CD4-positive, alpha-beta T cell (primary cell): ENCODE results near the gene OPRM1. TPM values are rescaled to one million over a fixed set of nuclear protein-coding genes. Genes with fewer than 3 reads are reported as not detected.

ENCODE experiments used
- ATAC-seq: fragments of 200-7000 bp; cut with Tn5 transposase; one replicate; pipeline ENCODE4 v1.10.0; 2022; ENCODE audit warnings: mild to moderate bottlenecking; ENCODE audit not compliant: poor library complexity
- CTCF ChIA-PET: fragments of 350-600 bp; sonication (Branson Sonifier 250); formaldehyde crosslinking; loops from one replicate; lab custom pipeline; 2021; ENCODE audit warnings: antibody characterized with exemption, inconsistent platforms; lab: Charles Lee
- POLR2A ChIA-PET: fragments of 350-600 bp; sonication (Branson Sonifier 250); formaldehyde crosslinking; loops from one replicate; lab custom pipeline; 2021; ENCODE audit warnings: antibody characterized with exemption, inconsistent platforms; lab: Charles Lee
- DNase-seq, 14 experiments: peaks; one replicate each; pipeline ENCODE4 v3.0.0-alpha.2; 2013 to 2020; ENCODE audit warnings: mixed read lengths in 2 of 14
- H3K27ac ChIP-seq, 2 donors: one replicate each; pipeline versions ENCODE4 v1.5.1 to v1.7.0; 2013; ENCODE audit warnings: low read length in 2 of 2, low read depth in 1 of 2, mild to moderate bottlenecking in 1 of 2
- H3K27me3 ChIP-seq, 2 experiments: 1 replicate in 1 of 2; 2 replicates in 1 of 2; pipeline versions ENCODE4 v1.6.1 to v1.7.0; 2013; ENCODE audit warnings: low read length in 2 of 2, control low read depth in 1 of 2, mild to moderate bottlenecking in 1 of 2, moderate library complexity in 1 of 2; ENCODE audit not compliant: insufficient read depth in 2 of 2, control insufficient read depth in 1 of 2
- H3K36me3 ChIP-seq: one replicate; pipeline ENCODE4 v1.6.1; 2013; ENCODE audit warnings: low read length, control low read depth; ENCODE audit not compliant: insufficient read depth
- H3K4me1 ChIP-seq: one replicate; pipeline ENCODE4 v1.6.1; 2013; ENCODE audit warnings: low read length, control low read depth; ENCODE audit not compliant: insufficient read depth
- H3K4me3 ChIP-seq: one replicate; pipeline ENCODE4 v1.5.1; 2013; ENCODE audit warnings: mild to moderate bottlenecking, low read length, moderate library complexity
- H3K9me3 ChIP-seq, 2 experiments: 1 replicate in 1 of 2; 2 replicates in 1 of 2; pipeline versions ENCODE4 v1.6.1 to v1.7.0; 2013; ENCODE audit warnings: low read length in 2 of 2, mild to moderate bottlenecking in 2 of 2, control low read depth in 1 of 2, moderate library complexity in 1 of 2; ENCODE audit not compliant: control insufficient read depth in 1 of 2, insufficient read depth in 1 of 2
- H3K27ac Mint-ChIP-seq: one replicate; pipeline ENCODE4 v1.8.0; 2020; ENCODE audit warnings: mixed read lengths
- H3K27me3 Mint-ChIP-seq: one replicate; pipeline ENCODE4 v1.8.0; 2021; ENCODE audit warnings: mixed read lengths
- H3K36me3 Mint-ChIP-seq: one replicate; pipeline ENCODE4 v1.8.0; 2021; ENCODE audit warnings: low read depth, mixed read lengths
- H3K4me1 Mint-ChIP-seq: one replicate; pipeline ENCODE4 v1.8.0; 2021; ENCODE audit warnings: low read depth, mixed read lengths
- H3K4me3 Mint-ChIP-seq: one replicate; pipeline ENCODE4 v1.8.0; 2020; ENCODE audit warnings: mild to moderate bottlenecking, mixed read lengths
- H3K9me3 Mint-ChIP-seq: one replicate; pipeline ENCODE4 v1.8.0; 2020; ENCODE audit warnings: mixed read lengths
- intact Hi-C, 2 experiments: fragments of 100-400 bp; cut with DNase I in 1 of 2; cut with micrococcal nuclease in 1 of 2; formaldehyde crosslinking; loops; one replicate each; pipeline versions ENCODE4 v1.15.1 to v1.9.0; 2023 to 2025; cut with DNase I, micrococcal nuclease
- total RNA-seq, 174 experiments: library from RNA in 2 of 174; stranded (reverse) in 2 of 174; gene quantifications; one replicate each; pipeline ENCODE4 v1.2.3 and lab custom pipeline; 2021 to 2026
- TF ChIP-seq, protein P1 (sequence below): fragments of 200-600 bp; IDR thresholded peaks from one replicate; pipeline ENCODE4 v1.8.0; 2022; ENCODE audit warnings: antibody characterized with exemption, mild to moderate bottlenecking

The OPRM1 gene
- total RNA-seq, 2 experiments from 2014 or later, result not detected

DNA sequence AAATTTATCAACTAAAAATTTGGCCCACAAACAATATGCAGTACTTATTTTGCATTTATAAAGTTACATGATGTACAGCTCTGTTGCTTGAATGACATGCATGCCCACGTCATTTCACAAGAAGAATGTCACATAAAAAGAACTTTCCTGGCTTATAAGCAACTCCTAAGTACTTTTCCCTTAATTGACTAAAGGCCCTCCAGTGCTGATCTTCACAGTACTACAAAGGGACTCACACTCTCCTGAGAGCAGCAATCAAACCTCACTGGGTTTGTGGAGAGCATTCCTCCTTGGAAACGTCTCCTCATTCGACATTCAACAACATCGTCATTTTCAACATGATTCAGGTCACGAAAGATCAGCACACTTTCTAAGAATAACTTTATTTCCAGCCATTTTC, 206.5 kb downstream of the OPRM1 start:
- ATAC-seq (peak; percentile 9), DNase-seq (peak in 2 of 14 experiments; percentile 35 to 53)
- TF ChIP-seq, protein P1, sequence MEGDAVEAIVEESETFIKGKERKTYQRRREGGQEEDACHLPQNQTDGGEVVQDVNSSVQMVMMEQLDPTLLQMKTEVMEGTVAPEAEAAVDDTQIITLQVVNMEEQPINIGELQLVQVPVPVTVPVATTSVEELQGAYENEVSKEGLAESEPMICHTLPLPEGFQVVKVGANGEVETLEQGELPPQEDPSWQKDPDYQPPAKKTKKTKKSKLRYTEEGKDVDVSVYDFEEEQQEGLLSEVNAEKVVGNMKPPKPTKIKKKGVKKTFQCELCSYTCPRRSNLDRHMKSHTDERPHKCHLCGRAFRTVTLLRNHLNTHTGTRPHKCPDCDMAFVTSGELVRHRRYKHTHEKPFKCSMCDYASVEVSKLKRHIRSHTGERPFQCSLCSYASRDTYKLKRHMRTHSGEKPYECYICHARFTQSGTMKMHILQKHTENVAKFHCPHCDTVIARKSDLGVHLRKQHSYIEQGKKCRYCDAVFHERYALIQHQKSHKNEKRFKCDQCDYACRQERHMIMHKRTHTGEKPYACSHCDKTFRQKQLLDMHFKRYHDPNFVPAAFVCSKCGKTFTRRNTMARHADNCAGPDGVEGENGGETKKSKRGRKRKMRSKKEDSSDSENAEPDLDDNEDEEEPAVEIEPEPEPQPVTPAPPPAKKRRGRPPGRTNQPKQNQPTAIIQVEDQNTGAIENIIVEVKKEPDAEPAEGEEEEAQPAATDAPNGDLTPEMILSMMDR, result no peak
- ChIA-PET POLR2A (interaction anchor here (0.6 to 3.1 kb wide), 8 partner anchors 9 to 88 kb away, joined by 3 to 15 read pairs (median 6); no protein-coding TSS in a partner anchor), CTCF (interaction anchor here (2.3 kb wide), 1 partner anchor 88 kb away, joined by 6 read pairs; no protein-coding TSS in a partner anchor)
- intact Hi-C loops, result loop anchor here in 1 of 2 experiments (2.0 kb wide), 1 partner anchor 15 kb away; no protein-coding TSS in a partner anchor
- Mint-ChIP-seq H3K27me3 (no peaks in the 10 kb centered on the region), H3K27ac (peak overlapping the region; percentile 93), H3K4me3 (peak overlapping the region; percentile 95), H3K9me3 (no peaks in the 10 kb centered on the region), H3K4me1 (peaks cover 90% of the 10 kb centered on the region), H3K36me3 (peaks cover 73% of the 10 kb centered on the region)
- Histone ChIP-seq H3K4me3 (peak overlapping the region; percentile 72), H3K27me3 (no peaks in the 10 kb centered on the region), H3K9me3 (no peaks in the 10 kb centered on the region), H3K4me1 (peaks cover 46% of the 10 kb centered on the region), H3K27ac (peak overlapping the region; percentile 75 to 88), H3K36me3 (peaks cover 31% of the 10 kb centered on the region)

DNA sequence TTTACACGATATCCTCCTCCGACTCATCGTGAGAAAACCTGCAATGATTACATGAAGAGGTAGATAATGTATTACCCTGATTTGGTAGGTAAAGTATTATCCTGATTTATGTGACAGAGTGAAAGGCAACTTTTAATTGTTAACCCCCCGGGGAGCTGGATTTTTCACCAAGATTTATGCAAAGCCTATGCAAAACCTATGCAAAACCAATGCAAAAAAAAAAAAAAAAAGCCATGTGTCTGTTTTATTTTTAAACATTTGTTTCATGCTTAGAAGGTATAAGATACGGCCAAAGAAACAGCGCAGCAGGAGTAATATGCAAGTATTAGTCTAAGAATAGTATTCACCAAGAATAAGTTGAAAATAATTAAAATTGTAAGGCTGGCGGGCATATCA, 207.7 kb downstream of the OPRM1 start:
- H3K4me3 ChIP-seq, result peak overlapping the region; percentile 72
- H3K27me3 ChIP-seq, result no peaks in the 10 kb centered on the region
- ChIA-PET POLR2A (interaction anchor here (0.7 to 4.8 kb wide), 16 partner anchors 9 to 89 kb away, joined by 3 to 43 read pairs (median 9); no protein-coding TSS in a partner anchor), CTCF (interaction anchor here (2.3 to 3.2 kb wide), 2 partner anchors 14 to 30 kb away, joined by 10 to 17 read pairs; no protein-coding TSS in a partner anchor)
- H3K36me3 ChIP-seq, result peaks cover 24% of the 10 kb centered on the region
- DNase-seq, result peak in 1 of 14 experiments; percentile 15
- Mint-ChIP-seq H3K4me1 (peaks cover 93% of the 10 kb centered on the region), H3K36me3 (peaks cover 60% of the 10 kb centered on the region), H3K9me3 (no peaks in the 10 kb centered on the region), H3K4me3 (peak overlapping the region; percentile 95), H3K27ac (peak overlapping the region; percentile 93), H3K27me3 (no peaks in the 10 kb centered on the region)
- H3K4me1 ChIP-seq, result peaks cover 46% of the 10 kb centered on the region
- intact Hi-C loops, result loop anchor here in 1 of 2 experiments (1.0 to 2.0 kb wide), 2 partner anchors 8 to 30 kb away; no protein-coding TSS in a partner anchor
- peak overlapping the region; percentile 75 to 88 for H3K27ac ChIP-seq
- H3K9me3 ChIP-seq, result no peaks in the 10 kb centered on the region
- TF ChIP-seq, protein P1, result no peak
- ATAC-seq, result no peak

DNA sequence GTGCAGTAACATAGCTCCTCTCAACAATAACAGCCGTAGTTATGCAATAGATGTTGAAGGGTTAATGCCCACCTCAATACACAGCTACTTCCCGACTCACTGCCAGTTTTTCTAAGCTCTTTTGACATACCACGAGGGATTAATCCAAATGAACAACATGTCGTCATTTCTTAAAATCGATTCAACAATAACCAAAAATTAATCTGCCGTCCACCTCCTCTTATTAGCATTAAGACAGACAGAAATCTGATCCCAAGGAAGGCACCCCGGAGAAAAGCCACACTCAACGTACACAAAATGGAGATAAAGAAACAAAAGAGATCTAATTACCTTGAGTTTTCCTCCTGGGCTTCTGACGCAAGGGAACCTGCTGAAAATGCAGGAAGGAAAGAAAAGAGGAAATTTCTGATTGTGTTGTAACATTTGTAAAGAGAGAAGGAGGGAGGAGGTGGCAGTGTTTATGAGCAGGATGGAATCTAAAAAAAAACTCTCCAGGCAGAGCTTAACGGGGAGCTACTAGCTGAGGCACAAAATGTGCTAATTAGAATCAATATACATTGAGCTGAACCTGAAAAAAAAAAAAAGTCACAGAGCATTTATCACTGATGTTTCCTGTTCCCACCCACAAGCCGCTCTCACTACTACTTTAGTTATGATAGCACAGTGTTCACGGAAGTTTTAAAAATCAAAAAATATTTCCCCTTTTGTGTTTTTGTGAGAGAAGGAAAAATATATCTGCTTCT, 208.2 kb downstream of the OPRM1 start:
- H3K4me3 ChIP-seq, result peak overlapping the region; percentile 72
- H3K36me3 Mint-ChIP-seq, result peaks cover 55% of the 10 kb centered on the region
- H3K9me3 Mint-ChIP-seq, result no peaks in the 10 kb centered on the region
- peaks cover 94% of the 10 kb centered on the region for H3K4me1 Mint-ChIP-seq
- H3K27me3 Mint-ChIP-seq, result no peaks in the 10 kb centered on the region
- TF ChIP-seq, protein P1, result no peak
- H3K4me3 Mint-ChIP-seq, result peak overlapping the region; percentile 95
- H3K36me3 ChIP-seq, result peaks cover 19% of the 10 kb centered on the region
- peak overlapping the region; percentile 75 to 88 for H3K27ac ChIP-seq
- H3K4me1 ChIP-seq, result peaks cover 42% of the 10 kb centered on the region
- peak in 5 of 14 experiments; percentile 19 to 78 (median 63) for DNase-seq
- H3K27me3 ChIP-seq, result no peaks in the 10 kb centered on the region
- ChIA-PET CTCF (interaction anchor here (0.7 to 3.2 kb wide), 4 partner anchors 14 to 1067 kb away, joined by 3 to 17 read pairs (median 6); no protein-coding TSS in a partner anchor), POLR2A (interaction anchor here (0.6 to 4.8 kb wide), 18 partner anchors 8 to 90 kb away, joined by 3 to 43 read pairs (median 7); no protein-coding TSS in a partner anchor)
- peak; percentile 54 for ATAC-seq
- H3K27ac Mint-ChIP-seq, result peak overlapping the region; percentile 93
- intact Hi-C loops, result loop anchor here in 1 of 2 experiments (1.0 to 2.0 kb wide), 2 partner anchors 9 to 30 kb away; no protein-coding TSS in a partner anchor
- H3K9me3 ChIP-seq, result no peaks in the 10 kb centered on the region
